ENCODE measurements around the gene RBPMS2.

RBPMS2 gene

DNA sequence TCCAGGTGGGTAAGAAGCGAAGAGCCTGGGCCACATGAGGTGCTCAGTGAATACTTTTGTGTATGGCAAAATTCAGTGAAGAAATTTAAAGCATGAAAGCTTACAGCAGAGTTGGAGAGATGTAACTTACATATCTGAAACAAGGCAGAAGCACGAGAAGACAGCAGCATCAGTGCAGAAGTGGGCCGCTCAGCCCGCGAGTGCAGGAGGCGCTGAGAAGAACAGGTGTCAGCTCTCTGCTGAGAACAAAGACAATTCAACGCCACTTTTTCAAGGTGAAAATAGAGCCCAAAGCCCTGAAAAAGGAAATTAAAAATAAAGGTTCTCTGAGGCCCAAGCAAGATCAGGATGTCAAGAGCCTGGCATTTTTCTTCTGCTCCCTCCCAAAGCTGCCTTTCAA lies 58.3 kb downstream of the RBPMS2 start:
- no peak for DNase-seq

DNA sequence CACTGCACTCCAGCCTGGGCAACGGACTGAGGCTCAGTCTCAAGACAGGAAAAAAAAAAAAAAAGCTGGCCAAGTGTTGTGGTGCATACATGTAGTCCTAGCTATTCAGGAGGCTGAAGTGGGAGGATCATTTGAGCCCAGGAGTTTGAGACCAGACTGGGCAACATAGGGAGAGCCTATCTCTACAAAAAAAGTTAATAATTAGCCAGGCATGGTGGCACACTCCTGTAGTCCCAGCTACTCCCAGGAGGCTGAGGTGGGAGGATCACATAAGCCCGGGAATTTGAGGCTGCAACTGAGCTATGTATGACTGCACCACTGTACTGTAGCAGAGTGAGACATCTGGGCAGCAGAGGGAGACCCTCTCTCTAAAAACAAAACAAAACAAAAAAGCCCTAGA lies 58.9 kb downstream of the RBPMS2 start:
- DNase-seq: no peak

GRCh38 chr15:64713592-64713991 lies 61.8 kb downstream of the RBPMS2 start:
- no peak for DNase-seq

- DNase-seq: no peak
These were observed 63.0 kb downstream of the RBPMS2 start for GRCh38 chr15:64712353-64712752.

DNA sequence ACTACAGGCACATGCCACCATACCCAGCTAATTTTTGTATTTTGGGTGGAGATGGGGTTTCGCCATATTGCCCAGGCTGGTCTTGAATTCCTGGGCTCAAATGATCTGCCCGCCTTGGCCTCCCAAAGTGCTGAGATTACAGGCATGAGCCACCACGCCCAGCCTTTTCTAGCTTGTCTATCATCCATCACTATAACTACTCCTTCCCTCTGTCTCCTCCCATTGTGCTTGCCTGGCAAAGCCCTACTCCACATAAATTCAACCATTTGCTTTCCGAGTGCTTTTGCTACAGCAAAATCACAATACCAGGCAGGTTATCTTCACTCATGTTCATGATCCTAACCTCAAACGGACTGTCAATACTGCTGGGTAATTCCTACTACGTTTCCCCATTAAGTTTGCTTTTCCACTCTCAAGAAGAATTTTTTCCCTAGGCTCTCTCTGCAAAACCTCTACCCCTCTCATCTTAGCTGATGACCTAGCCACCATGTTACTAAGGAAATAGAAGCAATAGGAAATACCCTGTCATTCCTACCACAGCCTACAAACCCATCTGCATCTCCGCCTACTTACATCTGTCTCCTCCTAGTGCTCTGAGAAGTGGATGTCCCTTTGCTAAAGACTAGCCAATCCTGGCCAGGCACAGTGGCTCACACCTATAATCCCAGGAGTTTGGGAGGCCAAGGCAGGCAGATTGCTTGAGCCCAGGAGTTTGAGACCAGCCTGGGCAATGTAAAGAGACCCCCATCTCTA lies 64.5 kb downstream of the RBPMS2 start:
- no peak for DNase-seq

- DNase-seq: no peak
These were observed 69.1 kb downstream of the RBPMS2 start for GRCh38 chr15:64706011-64706911.

- no peak for DNase-seq
These were observed 70.4 kb downstream of the RBPMS2 start for GRCh38 chr15:64705006-64705405.

DNA sequence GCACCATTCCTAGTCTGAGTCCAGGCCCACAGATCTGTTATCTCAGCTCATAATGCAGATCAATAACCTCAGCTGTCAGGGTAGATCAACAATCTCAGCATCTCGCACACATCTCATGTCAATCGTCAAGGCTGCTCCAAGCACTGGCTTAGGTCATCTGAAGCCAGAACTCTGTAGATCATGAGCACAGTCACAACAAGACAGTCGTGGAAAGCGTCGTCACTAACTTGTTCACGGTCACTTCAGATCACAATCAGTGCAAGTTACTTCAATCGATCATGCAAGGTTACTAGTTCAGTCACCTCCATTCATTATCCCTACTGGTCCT lies 71.8 kb downstream of the RBPMS2 start:
- DNase-seq: no peak

- DNase-seq: peak; percentile 38
These were observed 72.4 kb downstream of the RBPMS2 start for GRCh38 chr15:64702816-64703631.

DNA sequence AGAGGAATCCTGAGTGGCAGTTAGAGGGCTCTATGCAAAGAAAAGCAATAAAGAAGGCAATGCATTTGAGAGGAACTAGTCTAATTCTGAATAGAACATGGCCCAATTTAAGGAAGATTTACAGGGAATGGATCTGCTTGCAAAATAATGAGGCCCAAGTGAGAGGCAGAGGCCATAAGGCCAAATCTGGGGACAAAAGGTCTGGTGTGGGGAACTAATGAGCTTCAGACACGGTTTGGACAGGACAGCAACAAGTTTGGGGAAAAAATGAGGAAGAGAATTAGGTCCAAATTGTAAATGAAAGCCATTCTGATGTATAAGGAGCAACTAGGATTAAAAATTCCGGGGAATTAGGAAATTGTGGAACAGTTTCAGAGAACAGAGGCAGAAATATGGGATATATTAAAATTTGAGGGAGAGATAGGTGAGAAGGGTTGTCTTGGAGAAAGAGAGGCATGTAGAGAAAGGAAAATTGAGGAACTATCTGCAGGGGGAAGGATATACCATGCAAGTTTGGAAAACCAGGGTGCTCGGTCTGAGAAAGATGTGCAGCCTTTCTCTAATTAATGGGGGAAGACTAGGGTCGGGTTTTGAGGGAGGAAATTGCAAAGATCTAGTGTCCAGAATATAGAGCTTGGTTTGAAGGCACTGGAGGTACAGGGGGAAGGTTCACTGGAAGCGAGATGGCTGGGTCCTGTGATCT lies 73.8 kb downstream of the RBPMS2 start:
- DNase-seq: no peak

- no peak for DNase-seq
These were observed 74.3 kb downstream of the RBPMS2 start for GRCh38 chr15:64701051-64701450.

DNA sequence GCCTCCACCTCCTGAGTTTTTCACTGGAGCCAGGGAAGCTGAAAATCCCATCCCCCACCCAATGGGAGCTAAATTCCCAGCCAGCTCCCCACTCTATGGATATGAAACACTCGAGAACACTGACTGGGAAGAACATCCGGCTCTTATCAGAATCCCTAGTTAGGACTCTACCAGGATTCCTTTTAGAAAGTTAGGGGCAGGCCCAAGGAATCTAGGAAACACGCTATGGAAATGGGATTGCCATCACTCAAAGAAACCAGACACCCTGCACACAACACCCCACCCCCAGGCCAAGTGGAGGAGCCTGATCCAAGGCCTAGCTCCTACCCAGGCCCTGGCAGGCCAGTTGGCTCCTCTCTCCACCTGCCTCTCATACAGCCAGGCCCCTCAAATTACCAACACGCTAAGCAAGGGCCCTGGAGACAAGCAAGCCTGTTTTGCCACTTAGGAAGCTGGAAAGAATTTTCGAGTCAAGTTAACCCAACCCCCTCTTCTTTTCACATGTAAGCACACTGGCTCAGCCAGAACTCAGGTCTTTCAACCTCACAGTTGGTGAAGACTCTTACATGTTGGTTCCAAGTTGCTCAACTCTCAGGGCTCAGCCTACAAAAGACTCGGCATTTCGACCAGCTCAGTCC lies 75.5 kb downstream of the RBPMS2 start:
- peak; percentile 13 for DNase-seq

GRCh38 chr15:64698823-64699222 lies 76.6 kb downstream of the RBPMS2 start:
- no peak for DNase-seq

DNA sequence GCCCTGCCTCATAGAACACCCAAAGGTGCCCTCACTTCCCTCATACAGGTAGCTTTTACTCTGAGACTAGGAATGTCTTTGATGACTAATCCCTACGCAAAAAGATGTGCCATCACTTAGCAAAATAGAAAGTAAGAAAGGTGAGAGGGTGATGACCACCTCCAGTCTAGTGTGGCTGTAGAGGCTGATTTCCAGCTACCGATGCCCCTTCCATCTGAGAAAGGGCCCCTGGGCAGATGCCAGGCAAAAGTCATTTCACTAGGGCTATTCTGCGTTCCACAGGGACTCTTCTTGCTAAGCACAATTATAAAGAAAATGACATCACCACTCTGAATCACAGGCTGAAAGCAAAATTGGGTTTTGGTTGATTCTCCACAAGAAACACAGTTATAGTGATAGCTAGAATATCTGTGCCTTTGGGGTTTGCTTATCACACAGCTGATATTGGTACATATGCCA lies 77.4 kb downstream of the RBPMS2 start:
- DNase-seq: no peak

DNA sequence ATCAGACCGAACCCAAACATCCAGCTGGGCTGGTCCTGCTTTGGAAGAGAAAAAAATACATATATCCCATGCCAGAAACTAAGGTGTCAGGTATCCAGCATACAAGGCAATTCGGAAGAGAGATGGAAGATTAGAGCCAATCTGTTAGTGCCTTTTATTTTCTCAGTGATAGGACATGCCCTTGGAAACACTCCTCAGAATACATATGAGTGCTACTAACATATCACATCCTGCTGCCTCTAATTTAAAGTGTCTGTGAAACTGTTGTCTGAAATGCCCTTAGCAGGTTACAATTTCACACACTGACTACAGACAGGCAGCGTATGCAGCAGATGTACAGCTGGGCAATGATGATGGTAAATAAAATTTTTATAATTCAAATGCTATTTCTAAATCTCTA lies 78.9 kb downstream of the RBPMS2 start:
- no peak for DNase-seq

DNA sequence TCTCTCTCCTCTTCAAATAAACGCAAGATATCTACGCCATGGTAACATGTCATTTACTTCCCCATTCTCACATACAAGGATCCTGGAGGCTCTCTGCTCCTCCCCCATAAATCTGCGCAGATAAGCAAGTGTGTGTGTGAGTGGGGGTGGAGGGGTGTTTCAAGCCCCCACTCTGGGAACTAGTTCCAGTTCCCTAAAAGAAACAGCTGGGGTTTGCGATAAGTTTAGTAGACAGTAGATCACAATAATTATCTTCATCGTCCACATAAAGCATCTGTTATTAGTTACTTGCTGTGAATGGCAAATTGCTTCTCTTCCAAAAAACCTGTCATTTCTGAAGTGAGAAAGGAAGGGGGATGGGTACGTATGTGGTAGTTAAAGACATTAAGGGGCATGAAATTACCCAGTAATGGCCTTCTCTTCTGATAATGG lies 79.8 kb downstream of the RBPMS2 start:
- DNase-seq: no peak

DNA sequence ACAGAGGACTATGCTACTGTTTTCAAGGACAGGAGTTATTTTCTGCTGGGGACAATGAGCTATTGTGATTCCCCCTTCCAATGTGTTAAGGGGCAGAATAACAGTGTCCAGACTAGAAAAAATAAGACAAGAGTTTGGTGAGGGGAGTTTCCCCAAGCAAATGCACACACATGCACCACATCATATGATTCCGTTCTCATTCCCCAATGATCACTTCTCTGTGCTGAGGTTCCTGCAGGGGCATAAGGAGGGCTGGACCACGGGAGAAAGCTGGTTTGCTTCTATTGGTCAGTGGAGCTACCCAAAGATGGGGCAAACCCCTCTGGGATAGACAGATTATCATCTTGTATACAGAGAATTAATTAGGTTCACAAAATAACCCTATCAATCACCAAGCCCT lies 80.6 kb downstream of the RBPMS2 start:
- DNase-seq: no peak

DNA sequence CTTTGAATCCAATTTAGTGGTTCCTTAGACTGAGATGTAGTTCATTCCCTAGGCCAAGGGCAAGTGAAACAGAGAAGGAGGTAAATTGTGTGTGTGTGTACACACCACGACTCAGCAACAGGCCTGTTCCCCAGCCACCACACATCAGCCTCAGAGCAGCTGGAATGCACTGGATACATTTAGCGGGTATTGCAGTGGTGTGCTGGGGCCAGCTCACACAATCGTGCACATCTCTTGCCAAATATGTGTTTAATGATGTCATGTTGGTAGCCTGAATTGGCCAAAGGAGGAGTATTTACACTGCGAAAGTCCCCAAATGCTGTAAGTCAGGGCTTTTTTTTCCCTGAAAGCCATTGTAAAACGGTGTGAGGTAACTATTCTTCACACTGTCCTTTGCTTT lies 82.3 kb downstream of the RBPMS2 start:
- no peak for DNase-seq

- DNase-seq: no peak
These were observed 83.4 kb downstream of the RBPMS2 start for GRCh38 chr15:64691896-64692565.

DNA sequence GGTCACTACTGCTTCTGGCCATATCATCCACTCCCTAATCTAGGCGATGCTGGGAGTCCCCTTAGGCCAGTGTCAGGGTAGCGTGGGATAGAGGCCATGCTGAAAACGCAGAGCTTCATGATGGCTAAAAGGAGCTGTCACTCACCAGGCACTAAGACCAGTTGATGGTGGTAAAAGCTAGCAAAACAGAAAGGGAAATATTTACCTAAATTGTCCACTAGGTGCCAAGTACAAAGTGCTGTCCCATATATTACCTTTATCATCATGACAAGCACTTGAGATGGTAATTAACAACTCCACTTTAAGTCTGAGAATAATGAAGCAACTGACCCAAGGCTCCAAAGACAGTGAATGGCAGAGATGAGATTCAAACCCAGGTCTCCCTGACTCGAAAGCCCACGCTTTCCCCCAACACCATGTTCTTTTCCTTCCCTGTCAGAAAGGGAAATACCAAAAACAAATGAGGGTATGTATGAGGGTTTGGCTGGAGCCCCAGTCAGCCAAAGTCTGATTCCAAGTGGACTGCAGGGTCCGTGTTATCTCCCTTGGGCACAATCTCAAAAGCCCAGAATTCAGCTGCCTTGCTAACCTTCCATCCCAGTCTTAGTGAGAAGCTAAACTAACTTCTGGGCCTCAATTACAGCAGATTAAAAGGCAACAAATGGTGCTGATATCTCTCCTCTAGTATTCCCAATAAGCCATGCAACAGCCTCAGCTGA lies 84.7 kb downstream of the RBPMS2 start:
- no peak for DNase-seq

DNA sequence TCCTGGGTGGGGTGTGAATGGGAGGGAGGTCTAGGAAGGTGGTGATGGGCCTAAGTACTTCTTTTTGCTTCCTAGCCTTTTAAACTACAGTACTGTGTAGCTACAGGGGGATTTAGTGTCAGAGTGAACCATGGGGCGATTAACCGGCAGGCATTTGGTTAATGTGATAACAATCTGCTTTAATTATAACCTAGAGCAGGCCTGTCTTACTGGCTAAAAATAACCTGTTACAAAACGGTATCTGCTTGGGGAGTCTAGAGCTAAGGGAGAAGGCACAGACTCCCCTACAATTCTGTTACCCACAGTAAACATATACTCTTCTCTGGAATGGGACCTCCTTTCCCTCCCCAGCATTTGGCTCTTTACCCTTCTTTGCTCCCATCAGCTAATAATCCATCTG lies 85.4 kb downstream of the RBPMS2 start:
- no peak for DNase-seq

All from NCI-H187 treated with DMSO at 0.1 percent for 48 hours (cell line).